ENCODE measurements around the gene GPR132.

The GPR132 gene

DNA sequence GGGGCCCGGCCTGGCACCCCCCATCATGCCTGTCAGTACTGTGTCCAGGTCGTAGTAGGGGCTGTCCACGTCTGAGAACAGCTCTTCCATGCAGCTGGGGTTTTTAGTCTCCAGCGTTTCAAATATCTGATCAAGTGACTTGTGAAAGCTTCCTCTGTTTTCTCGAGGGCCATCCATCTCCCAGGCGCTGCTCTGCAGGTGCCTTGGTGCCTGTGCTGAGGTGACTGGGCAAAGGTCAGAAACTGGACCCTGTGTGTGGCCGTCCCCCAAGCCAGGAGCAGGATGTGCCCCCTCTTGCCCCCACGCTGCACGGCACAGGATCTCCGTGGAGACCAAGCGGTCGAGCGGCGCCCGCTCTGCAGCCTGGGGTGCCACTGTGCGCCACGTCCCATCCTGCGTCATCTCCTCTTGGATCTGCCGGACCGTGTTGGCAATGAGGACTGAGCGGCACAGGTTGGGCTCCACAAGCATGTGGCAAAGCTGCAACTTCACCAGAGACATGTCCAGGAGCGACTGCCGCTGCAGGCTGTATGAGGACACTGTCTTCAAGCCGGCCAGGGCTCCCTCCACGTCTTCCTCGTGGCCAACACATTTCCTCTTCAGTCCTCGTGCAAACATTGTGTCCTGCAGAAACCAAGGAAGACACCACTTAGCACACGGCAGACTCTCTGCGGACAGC, 53.8 kb downstream of the GPR132 start:
- TF ChIP-seq, protein P1, sequence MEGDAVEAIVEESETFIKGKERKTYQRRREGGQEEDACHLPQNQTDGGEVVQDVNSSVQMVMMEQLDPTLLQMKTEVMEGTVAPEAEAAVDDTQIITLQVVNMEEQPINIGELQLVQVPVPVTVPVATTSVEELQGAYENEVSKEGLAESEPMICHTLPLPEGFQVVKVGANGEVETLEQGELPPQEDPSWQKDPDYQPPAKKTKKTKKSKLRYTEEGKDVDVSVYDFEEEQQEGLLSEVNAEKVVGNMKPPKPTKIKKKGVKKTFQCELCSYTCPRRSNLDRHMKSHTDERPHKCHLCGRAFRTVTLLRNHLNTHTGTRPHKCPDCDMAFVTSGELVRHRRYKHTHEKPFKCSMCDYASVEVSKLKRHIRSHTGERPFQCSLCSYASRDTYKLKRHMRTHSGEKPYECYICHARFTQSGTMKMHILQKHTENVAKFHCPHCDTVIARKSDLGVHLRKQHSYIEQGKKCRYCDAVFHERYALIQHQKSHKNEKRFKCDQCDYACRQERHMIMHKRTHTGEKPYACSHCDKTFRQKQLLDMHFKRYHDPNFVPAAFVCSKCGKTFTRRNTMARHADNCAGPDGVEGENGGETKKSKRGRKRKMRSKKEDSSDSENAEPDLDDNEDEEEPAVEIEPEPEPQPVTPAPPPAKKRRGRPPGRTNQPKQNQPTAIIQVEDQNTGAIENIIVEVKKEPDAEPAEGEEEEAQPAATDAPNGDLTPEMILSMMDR (IDR thresholded peaks at IDR 0.05): no peak

DNA sequence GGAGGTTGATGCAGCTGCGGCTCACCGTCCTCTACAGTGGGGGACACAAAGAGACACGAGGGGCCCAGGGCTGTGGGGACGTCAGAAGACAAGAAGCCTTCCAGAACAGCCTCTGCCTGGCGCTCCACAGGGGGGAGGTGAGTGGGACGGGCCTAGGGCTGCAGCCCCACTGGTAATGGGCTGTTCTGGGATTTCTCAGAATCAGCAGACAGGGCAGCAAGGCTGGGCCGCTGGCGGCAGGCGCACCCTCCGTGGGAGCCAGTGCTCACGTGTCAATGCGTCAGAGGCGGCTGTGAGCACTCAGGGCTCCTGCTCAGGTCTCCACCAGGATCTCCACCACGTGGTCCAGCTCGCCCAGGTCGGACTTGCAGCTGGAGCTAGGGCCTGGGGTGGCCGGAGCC, 54.3 kb downstream of the GPR132 start:
- TF ChIP-seq, protein P1 (IDR thresholded peaks at IDR 0.05): no peak

DNA sequence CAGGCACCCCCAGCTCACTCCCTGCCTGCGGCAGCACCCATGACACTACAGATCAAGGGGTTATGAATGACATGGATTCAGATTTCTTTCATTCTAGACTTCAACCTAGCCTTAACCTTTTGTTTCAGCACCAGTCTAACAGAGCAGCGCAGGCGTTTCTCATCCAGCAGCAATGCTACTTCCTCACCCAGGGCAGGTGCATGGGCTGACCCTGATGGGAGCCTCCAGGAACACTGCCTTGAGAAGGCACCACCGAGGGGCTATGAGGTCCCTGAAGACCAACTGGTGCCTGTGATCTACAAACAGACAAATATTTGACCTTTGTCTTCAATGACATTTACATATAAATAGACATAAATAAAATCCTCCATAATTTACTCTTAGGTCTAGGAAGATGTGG, 55.1 kb downstream of the GPR132 start:
- TF ChIP-seq, protein P1 (IDR thresholded peaks at IDR 0.05): no peak

DNA sequence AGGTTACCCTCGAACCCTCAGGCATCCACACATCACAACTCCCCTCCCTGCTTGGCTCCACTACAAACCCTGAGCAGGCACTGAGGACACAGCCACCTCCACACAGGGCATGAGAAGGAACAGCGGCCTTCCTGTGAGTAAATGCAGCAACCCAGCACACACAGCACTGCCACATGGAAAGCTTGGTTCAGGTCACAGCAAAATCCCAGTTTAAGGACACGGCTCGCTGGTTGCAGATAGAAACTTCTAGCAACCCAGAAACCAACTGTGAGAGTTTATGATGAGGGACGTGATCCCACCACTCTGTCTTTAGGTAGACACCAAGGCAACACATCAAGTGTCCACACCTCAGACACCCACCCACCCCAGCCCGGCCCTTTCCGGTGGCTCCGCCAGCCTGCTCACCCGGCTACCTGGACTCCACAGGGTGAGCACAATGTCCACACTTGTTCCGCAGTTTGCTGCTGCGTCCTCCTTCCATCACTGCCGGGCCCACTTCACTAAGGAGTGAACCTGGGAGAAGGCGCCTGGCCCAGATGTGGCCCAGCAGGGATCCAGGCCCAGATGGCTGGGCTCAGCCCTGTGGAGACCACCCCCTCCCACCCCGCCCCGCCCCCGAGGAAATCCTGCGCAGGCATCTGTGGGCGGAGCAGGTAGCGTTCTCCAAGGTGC, 57.5 kb downstream of the GPR132 start:
- TF ChIP-seq, protein P1 (IDR thresholded peaks at IDR 0.05): no peak

DNA sequence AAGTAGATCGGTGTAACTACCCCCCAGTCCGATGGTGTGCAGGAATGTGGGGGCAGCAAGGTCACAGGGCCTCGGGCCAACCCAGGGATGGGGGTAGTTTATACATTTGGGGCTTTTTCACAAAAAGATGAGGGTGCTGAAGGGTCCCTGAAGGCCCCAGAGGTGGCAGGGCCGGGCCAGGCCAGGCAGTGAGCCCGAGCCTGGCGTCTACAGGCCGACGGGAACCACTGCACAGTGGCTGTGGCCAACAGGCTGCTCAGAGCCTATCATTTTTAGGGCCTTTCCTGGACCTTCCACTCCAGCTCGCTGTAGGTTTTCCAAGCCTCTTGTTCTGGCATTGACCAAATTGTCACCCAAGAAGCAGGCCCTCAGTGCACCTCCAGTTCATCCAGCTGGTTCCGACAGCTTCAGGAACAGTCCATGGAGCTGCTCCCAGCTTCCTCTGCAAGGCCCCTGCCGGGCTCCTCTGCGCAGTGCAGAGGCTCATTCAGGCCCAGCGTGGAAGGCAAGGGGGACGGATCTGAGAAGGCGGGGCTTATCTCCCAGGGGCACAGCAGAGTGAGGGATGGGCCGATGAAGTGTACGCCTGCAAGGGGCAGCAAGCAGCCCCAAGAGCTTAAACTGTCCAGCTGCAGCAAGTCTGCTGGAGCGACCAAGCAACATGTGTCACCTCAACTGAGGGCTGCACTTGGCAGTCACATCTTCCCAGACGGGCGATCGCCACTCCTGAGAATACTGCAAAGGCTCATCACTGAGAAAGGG, 58.2 kb downstream of the GPR132 start:
- TF ChIP-seq, protein P1 (IDR thresholded peaks at IDR 0.05): no peak

DNA sequence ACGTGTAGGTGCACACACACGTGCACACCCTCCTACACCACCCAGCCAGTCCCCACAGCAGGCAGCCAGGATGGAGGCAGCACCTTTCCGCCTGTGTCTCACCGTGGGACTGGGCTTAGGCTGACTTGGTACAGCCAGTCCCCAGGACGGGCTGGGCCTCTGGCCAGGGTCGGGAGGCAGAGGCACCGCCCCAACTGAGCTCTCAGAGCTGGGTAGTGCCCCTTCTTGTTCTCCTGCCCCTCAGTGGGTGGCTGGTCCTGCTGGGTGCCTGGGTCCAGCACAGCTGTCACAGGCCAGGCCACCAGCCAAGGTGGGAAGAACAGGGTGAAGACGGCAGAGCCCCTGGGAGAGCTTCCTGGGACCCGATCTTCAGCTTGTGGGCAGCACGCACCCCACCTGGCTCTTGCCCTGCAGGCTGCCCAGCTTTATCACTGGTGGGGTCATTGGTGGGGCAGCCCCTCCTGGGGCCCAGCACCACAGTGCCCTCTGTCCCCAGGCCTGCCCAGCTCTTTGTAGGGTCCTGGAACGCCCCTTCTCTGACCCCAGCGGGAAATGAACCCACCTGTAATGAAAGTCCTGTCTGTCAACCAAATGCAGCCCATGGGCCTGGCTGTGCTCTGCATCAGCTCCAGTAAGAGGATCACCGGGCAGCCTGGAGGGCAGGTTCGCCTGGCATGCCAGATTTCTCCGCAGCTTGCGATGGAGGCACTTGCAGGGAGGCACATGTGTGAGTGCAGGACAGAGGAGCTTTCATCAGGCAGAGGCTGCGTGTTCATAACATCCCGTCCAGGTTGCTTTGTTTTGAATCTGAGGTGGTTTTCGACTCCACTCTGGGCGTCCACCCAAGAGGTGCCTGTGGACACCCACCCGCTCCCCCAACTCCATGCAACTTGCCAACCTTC, 59.0 kb downstream of the GPR132 start:
- TF ChIP-seq, protein P1 (IDR thresholded peaks at IDR 0.05): no peak
